Upper lobe of left lung (tissue), 4 donors: Measurements from ENCODE around the gene GAB2.

Experiments used
- CTCF ChIP-seq, 6 experiments: fragments of 450-650 bp in 4 of 6; fragments of 200-600 bp in 2 of 6; sonication (generic) in 2 of 6; IDR thresholded peaks; one replicate each; pipeline ENCODE4 v1.5.1; 2016 to 2019; ENCODE audit warnings: antibody characterized with exemption in 6 of 6
- EP300 ChIP-seq, 4 donors: sonication (generic); formaldehyde crosslinking; IDR thresholded peaks; one replicate each; pipeline ENCODE4 v1.5.1; 2017; ENCODE audit warnings: antibody characterized with exemption in 4 of 4, control low read depth in 2 of 4
- POLR2AphosphoS5 ChIP-seq, 2 donors: sonication (generic); formaldehyde crosslinking; IDR thresholded peaks; one replicate each; pipeline ENCODE4 v1.5.1; 2017; ENCODE audit warnings: antibody characterized with exemption in 2 of 2

DNA sequence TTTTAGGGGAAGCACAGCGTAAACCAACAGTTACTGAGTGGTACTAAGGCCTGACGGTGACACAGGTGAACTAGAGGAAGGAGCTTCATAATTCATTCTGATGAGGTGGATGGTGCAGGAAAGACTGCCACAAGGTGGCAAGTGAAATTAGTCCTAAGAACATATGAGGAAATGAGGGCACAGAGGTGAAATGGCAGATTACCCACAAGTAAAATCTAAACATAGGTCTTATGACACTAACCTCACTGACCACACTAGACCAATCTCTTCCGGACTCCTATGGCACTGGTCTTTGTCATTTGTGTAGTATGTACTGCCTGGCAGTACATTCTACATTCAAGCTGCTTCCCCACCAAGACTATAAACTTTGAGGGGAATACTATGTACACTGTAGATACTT, 20.2 kb downstream of the GAB2 start:
- TF ChIP-seq POLR2AphosphoS5 (IDR thresholded peaks at IDR 0.05) (no peak), CTCF (IDR thresholded peaks at IDR 0.05) (peak in 1 of 6 experiments; percentile 21), EP300 (IDR thresholded peaks at IDR 0.05) (no peak)
